Mucosa of descending colon (tissue), 3 donors: ENCODE data around the gene FARP1. TPM values are rescaled to one million over a fixed set of nuclear protein-coding genes. Genes with fewer than 3 reads are reported as not detected.

Source experiments
- ATAC-seq: fragments of 200-7000 bp; cut with Tn5 transposase; one replicate; pipeline ENCODE4 v1.9.1; 2020; ENCODE audit warnings: mild to moderate bottlenecking, moderate library complexity
- DNase-seq, 3 donors: peaks; one replicate each; pipeline ENCODE4 v3.0.0-alpha.2; 2020
- H3K36me3 ChIP-seq: fragments of 200-600 bp; one replicate; pipeline ENCODE4 v1.8.0; 2021; ENCODE audit warnings: low read depth, mild to moderate bottlenecking
- H3K4me1 ChIP-seq: fragments of 200-600 bp; one replicate; pipeline ENCODE4 v1.8.0; 2021; ENCODE audit warnings: low read depth, mild to moderate bottlenecking
- H3K4me3 ChIP-seq: fragments of 200-600 bp; one replicate; pipeline ENCODE4 v1.8.0; 2021; ENCODE audit warnings: mild to moderate bottlenecking
- H3K9me3 ChIP-seq: fragments of 200-600 bp; one replicate; pipeline ENCODE4 v1.8.0; 2021; ENCODE audit warnings: mild to moderate bottlenecking
- CTCF ChIP-seq: fragments of 200-600 bp; IDR thresholded peaks from one replicate; pipeline ENCODE4 v1.8.0; 2022; ENCODE audit warnings: antibody characterized with exemption, mild to moderate bottlenecking
- intact Hi-C, 2 donors: fragments of 100-400 bp; cut with DNase I in 1 of 2; cut with micrococcal nuclease in 1 of 2; formaldehyde crosslinking; loops; one replicate each; pipeline versions ENCODE4 v1.11.0 to v1.11.1; 2022; cut with DNase I, micrococcal nuclease
- total RNA-seq, 3 donors: library from RNA; stranded (reverse); fragmentation: NEBNext Ultra II Directional in 2 of 3; extraction: Animal tissue kit (Norgen Biotek cat#: 25700) in 2 of 3; gene quantifications; one replicate each; pipeline versions ENCODE4 v1.2.1 to v1.2.4, GENCODE V29; 2021 to 2023
- donor health status: DM: no; HTN: no; CAD: no; lungs with moderate emphysema.
- donor health status: DM: no; HTN: no; CAD: no.
- donor health status: DM: no; HTN: yes; CAD: no.

The FARP1 gene
- total RNA-seq, 3 donors from 2014 or later, result 44.4 to 111 (median 53.6) TPM

- Histone ChIP-seq H3K9me3 (no peaks in the 10 kb centered on the region), H3K4me1 (peaks cover 20% of the 10 kb centered on the region), H3K4me3 (no peak overlapping the region), H3K36me3 (no peaks in the 10 kb centered on the region)
- TF ChIP-seq CTCF, result no peak
- ATAC-seq, result peak; percentile 53
- DNase-seq, result no peak
- intact Hi-C loops, result no loop called here
Observed at GRCh38 chr13:98310485-98311199, 167.7 kb downstream of the FARP1 start.

DNA sequence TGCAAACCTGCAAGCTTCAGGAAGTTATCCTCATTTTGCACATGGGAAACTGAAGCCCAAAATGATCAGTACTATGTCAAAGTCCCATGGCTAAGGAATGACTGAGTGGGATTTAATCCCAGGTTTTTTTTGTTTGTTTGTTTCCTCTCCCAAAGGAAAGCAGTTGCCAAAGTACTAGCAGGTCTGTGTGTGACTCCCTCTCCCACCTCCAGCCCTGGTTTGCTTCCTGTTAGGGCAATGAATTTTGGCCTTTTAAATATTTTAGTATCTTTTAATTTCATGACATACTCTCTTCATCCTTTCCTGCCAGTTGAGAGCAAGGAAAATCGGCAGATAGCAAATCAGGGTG, 168.3 kb downstream of the FARP1 start:
- Histone ChIP-seq H3K36me3 (no peaks in the 10 kb centered on the region), H3K9me3 (no peaks in the 10 kb centered on the region), H3K4me1 (peaks cover 20% of the 10 kb centered on the region), H3K4me3 (no peak overlapping the region)
- TF ChIP-seq CTCF, result no peak
- intact Hi-C loops, result no loop called here
- peak; percentile 18 for ATAC-seq
- DNase-seq, result no peak

DNA sequence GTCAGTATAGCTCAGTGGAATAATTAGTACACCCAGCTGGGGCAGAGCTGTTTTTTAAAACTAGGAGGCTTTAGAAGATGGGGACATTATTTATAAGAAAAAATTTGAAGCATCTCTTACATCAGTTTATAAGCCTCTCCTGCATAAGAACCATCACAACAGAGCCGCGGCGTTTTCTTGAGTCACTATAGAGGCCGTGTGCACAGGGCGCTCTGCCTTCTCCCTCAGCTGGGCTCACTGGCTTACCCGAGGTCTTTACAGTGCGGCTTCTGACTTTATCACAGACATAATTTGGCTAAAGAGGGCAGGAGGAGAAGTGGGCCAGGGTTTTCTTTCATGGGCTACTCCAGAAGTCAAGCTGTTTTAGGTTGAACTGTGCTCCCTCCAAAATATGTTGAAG, 169.7 kb downstream of the FARP1 start:
- H3K4me1 ChIP-seq, result peaks cover 20% of the 10 kb centered on the region
- intact Hi-C loops, result no loop called here
- no peaks in the 10 kb centered on the region for H3K36me3 ChIP-seq
- no peak overlapping the region for H3K4me3 ChIP-seq
- ATAC-seq (peak; percentile 11), DNase-seq (no peak)
- no peak for TF ChIP-seq CTCF
- no peaks in the 10 kb centered on the region for H3K9me3 ChIP-seq

DNA sequence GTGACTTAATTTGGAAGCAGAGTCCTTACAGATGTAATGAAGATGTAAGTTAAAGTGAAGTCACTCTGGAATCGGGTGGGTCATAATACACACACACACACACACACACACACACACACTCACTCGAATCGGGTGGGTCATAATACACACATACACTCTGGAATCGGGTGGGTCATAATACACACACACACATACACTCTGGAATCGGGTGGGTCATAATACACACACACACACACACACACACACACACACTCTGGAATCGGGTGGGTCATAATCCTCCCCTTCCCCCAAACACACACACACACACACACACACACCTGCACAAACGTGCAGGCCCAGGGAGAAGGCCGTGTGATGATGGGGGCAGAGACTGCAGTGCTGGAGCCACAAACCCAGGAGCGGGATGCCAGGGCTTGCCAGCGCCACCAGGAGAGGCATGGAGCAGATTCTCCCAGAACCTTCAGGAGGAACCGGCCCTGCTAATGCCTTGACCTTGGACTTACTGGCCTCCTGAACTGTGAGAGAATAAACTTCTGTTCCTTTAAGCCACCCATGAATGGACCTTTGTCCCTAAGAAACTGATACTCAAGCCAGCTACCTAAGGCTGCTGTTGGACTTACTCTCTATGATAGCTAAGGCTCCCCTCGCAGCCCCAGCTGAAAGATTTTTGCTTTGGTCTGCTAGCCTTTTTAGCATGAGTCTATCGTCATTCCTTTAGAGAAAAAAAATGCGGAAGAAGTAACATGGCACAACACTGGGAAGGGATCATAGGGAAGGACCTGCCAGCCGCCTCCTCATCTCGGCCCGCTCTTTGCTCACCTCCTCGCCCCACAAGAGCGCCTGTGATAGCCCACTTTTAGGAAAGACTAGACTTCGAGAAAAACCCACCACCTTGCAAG, 170.4 kb downstream of the FARP1 start:
- H3K4me1 ChIP-seq, result peaks cover 20% of the 10 kb centered on the region
- H3K4me3 ChIP-seq, result no peak overlapping the region
- intact Hi-C loops, result no loop called here
- H3K9me3 ChIP-seq, result no peaks in the 10 kb centered on the region
- DNase-seq (peak in 2 of 3 donors; percentile 49 to 52), ATAC-seq (peak; percentile 71)
- no peaks in the 10 kb centered on the region for H3K36me3 ChIP-seq
- no peak for TF ChIP-seq CTCF

GRCh38 chr13:98313922-98314292, 171.0 kb downstream of the FARP1 start:
- Histone ChIP-seq H3K9me3 (no peaks in the 10 kb centered on the region), H3K36me3 (no peaks in the 10 kb centered on the region), H3K4me3 (no peak overlapping the region), H3K4me1 (peaks cover 20% of the 10 kb centered on the region)
- ATAC-seq (no peak), DNase-seq (peak in 1 of 3 donors; percentile 21)
- intact Hi-C loops, result no loop called here
- TF ChIP-seq CTCF, result no peak
